Testis (tissue), 3 donors: ENCODE results near the gene LSP1. TPM values are rescaled to one million over a fixed set of nuclear protein-coding genes. Genes with fewer than 3 reads are reported as not detected.

ENCODE experiments used
- DNase-seq: peaks from one replicate; pipeline ENCODE4 v3.0.0-alpha.2; 2019
- H3K27ac ChIP-seq, 2 donors: fragments of 200-600 bp; sonication (generic); one replicate each; pipeline ENCODE4 v1.5.1; 2019
- H3K27me3 ChIP-seq: fragments of 200-600 bp; sonication (generic); one replicate; pipeline ENCODE4 v1.5.1; 2019
- H3K36me3 ChIP-seq: fragments of 200-600 bp; sonication (generic); one replicate; pipeline ENCODE4 v1.5.1; 2017; ENCODE audit warnings: low read depth; ENCODE audit errors: missing control alignments
- H3K4me1 ChIP-seq: fragments of 200-600 bp; sonication (generic); one replicate; pipeline ENCODE4 v1.5.1; 2019
- H3K4me3 ChIP-seq, 2 donors: fragments of 200-600 bp; sonication (generic); one replicate each; pipeline ENCODE4 v1.5.1; 2017 to 2019
- H3K9me3 ChIP-seq: fragments of 200-600 bp; sonication (generic); one replicate; pipeline ENCODE4 v1.5.1; 2017
- POLR2A ChIP-seq: fragments of 450-650 bp; IDR thresholded peaks from one replicate; pipeline ENCODE4 v1.6.1; 2017; ENCODE audit warnings: antibody characterized with exemption, mild to moderate bottlenecking, moderate library complexity
- WGBS, 2 donors: methylation state at CpG; one replicate each; pipeline ENCODE4 v1.1.5; 2018; 5-methylcytosine and 5-hydroxymethylcytosine counted together
- intact Hi-C: fragments of 100-400 bp; cut with DNase I; formaldehyde crosslinking; loops from one replicate; pipeline ENCODE4 v1.15.1; 2023; ENCODE audit warnings: low total_unique reads
- polyA plus RNA-seq: library from polyadenylated mRNA; stranded (reverse); fragments of 350-450 nt; fragmentation: Illumina TruSeq; extraction: RNeasy Lipid Tissue Mini Kit (QIAGEN cat#74804); gene quantifications from one replicate; pipeline ENCODE4 v1.2.3, GENCODE V29; 2014; ENCODE audit warnings: low read depth, low replicate concordance; ENCODE audit not compliant: insufficient read depth
- total RNA-seq, 2 donors: library from RNA; depleted of rRNA; stranded (reverse); fragments of >200 nt; gene quantifications; one replicate each; pipeline ENCODE4 v1.2.3, GENCODE V29; 2016
- TF ChIP-seq, protein P1 (sequence below), 3 experiments: fragments of 450-650 bp in 2 of 3; fragments of 200-600 bp in 1 of 3; sonication (generic) in 1 of 3; IDR thresholded peaks; one replicate each; pipeline ENCODE4 v1.5.1; 2016 to 2019; ENCODE audit warnings: antibody characterized with exemption in 3 of 3, mild to moderate bottlenecking in 2 of 3, moderate library complexity in 1 of 3

The LSP1 gene
- total and polyA plus RNA-seq, 3 donors from 2014 or later = 13.0 to 50.1 (median 19.9) TPM

DNA sequence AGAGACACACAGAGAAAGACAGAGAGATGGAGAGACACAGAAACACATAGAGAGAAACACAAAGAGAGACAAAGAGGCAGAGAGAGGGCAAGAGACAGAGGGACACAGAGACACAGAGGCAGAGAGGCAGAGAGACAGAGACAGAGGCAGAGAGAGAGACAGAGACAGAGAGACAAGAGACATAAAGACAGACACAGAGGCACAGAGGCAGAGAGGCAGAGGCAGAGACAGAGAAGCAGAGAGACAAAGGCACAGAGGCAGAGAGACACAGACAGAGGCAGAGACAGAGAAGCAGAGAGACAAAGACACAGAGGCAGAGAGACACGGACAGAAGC lies 7.8 kb upstream of the LSP1 start:
- no peak for DNase-seq
- no peaks in the 10 kb centered on the region for H3K27me3 ChIP-seq
- no peak overlapping the region for H3K4me3 ChIP-seq
- no peaks in the 10 kb centered on the region for H3K9me3 ChIP-seq
- peaks cover 49% of the 10 kb centered on the region for H3K4me1 ChIP-seq
- no peak for TF ChIP-seq POLR2A
- WGBS, 2 donors = 60 to 74% methylated on average over 1 of the region's 1 CpG
- no peaks in the 10 kb centered on the region for H3K36me3 ChIP-seq
- intact Hi-C loops = loop anchor here (5.0 kb wide), 1 partner anchor 42 kb away; no protein-coding TSS in a partner anchor
- H3K27ac ChIP-seq = peak overlapping the region; percentile 9 to 74

DNA sequence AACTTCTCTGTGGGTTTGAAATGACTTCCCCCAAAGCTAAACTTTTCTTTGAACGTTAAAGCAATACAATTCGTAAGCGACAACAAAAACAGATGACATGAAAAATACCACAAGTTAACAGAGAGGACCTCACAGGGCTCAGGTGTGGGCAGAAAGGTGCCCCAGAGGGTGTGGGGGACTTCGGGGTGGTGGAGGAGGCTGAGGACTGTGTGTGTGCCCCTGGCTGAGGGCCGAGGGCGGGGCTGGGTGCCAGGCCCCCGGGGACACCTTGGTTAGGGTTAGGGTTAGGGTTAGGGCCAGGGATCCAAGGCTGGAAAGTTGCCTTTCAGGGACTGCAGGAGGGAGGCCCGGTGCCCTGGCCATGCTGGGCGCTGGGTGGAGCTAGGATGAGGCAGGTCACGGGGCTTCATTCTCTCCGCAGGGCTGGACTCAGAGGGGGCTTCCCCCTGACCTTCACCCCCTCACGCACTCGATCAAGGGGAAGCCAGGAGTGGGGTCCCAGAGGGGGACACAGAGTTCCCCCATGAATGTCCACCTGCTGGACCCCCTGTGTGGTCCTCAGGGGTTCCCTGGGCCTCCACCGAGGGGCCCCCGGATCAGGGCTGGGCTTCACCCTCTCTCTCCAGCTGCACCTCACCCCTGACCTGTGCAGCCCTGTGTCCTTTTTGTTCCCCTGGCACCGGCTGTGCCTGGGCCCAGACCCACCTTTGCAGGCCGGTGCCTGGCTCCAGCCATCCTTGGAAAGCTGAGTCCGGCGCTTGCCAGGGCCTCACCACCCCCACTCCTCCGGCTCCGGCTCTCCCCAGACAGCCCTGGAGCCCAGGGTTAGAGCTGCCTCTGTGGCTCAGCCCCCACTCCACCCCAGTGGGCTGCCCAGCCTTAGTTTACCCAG lies 7.1 kb upstream of the LSP1 start:
- peaks cover 49% of the 10 kb centered on the region for H3K4me1 ChIP-seq
- TF ChIP-seq, protein P1, sequence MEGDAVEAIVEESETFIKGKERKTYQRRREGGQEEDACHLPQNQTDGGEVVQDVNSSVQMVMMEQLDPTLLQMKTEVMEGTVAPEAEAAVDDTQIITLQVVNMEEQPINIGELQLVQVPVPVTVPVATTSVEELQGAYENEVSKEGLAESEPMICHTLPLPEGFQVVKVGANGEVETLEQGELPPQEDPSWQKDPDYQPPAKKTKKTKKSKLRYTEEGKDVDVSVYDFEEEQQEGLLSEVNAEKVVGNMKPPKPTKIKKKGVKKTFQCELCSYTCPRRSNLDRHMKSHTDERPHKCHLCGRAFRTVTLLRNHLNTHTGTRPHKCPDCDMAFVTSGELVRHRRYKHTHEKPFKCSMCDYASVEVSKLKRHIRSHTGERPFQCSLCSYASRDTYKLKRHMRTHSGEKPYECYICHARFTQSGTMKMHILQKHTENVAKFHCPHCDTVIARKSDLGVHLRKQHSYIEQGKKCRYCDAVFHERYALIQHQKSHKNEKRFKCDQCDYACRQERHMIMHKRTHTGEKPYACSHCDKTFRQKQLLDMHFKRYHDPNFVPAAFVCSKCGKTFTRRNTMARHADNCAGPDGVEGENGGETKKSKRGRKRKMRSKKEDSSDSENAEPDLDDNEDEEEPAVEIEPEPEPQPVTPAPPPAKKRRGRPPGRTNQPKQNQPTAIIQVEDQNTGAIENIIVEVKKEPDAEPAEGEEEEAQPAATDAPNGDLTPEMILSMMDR (IDR thresholded peaks at IDR 0.05) = no peak
- TF ChIP-seq POLR2A = no peak
- 76 to 80% methylated on average over 20 to 21 of the region's 21 CpGs for WGBS, 2 donors
- H3K36me3 ChIP-seq = no peaks in the 10 kb centered on the region
- peak overlapping the region; percentile 9 to 74 for H3K27ac ChIP-seq
- intact Hi-C loops = loop anchor here (5.0 kb wide), 1 partner anchor 41 kb away; no protein-coding TSS in a partner anchor
- no peaks in the 10 kb centered on the region for H3K9me3 ChIP-seq
- DNase-seq = no peak
- H3K4me3 ChIP-seq = no peak overlapping the region
- H3K27me3 ChIP-seq = no peaks in the 10 kb centered on the region

DNA sequence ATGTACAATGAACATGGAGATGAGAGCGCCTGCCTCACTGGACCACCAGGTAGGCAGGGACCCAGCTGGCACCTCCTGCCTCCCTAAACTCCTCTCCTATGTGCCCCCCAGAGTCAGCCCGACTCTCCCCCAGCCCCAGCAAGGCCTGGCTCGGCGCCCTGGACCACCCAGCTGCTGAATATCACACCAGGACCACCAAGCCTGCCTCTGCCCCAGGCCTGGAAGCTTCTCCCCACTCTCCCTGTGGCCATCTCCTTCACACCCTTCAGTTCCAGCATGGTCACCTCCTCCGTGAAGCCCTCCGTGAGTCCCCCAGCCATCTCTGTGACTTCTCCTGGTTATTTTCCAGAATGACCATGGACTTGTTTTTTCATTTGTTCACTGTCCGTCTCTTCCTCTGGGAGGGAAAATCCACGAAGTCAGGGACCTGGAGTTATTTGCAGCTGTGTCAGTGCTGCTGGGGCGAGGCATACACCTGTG lies 6.4 kb upstream of the LSP1 start:
- intact Hi-C loops = loop anchor here (5.0 kb wide), 1 partner anchor 41 kb away; no protein-coding TSS in a partner anchor
- peak overlapping the region in 1 of 2 donors; percentile 23 for H3K27ac ChIP-seq
- H3K36me3 ChIP-seq = no peaks in the 10 kb centered on the region

DNA sequence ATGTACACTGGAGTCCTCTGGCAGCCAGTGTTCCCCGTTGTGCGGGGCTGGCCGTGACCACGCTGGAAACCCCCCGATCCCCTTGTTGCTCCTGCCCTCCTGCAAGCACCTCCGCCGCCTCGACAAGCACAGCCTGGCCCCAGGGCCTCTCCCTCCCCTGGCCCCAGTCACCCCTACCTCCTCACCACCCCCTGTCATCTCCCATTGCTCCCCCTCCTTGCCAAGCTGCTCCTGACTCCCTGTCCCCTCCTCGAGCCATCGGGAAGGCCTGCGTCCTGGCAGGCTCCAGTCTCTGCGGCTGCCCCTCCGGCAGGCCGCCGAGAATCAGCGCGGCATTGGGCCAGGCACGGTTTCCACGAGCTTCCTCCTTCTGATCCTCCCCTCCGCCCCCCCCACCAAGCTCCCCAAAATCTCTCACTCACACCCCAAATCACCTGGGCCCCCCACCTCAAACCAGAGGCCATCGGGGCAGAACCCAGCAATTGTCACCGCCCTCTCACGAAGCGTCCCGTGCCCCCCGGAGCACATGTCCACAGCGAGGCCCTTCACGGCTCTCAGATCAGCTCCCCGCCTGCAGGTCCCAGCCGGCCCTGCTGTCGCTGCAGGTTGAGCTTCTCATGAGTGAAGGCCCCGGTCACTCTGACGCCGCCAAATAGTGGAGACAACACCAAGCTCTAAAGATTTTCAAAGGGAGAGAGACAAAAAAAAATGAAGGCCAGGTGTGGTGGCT lies 5.7 kb upstream of the LSP1 start:
- no peak for DNase-seq
- intact Hi-C loops = loop anchor here (5.0 kb wide), 1 partner anchor 40 kb away; no protein-coding TSS in a partner anchor
- peak overlapping the region in 1 of 2 donors; percentile 25 for H3K27ac ChIP-seq
- no peaks in the 10 kb centered on the region for H3K9me3 ChIP-seq
- H3K4me3 ChIP-seq = no peak overlapping the region
- WGBS, 2 donors = 90 to 91% methylated on average over 26 to 34 of the region's 34 CpGs
- no peaks in the 10 kb centered on the region for H3K36me3 ChIP-seq
- no peak for TF ChIP-seq POLR2A
- TF ChIP-seq, protein P1 (IDR thresholded peaks at IDR 0.05) = no peak
- H3K27me3 ChIP-seq = no peaks in the 10 kb centered on the region
- peaks cover 49% of the 10 kb centered on the region for H3K4me1 ChIP-seq

More for the DNA sequence above, 6.4 kb upstream of the LSP1 start:
- TF ChIP-seq, protein P1 (IDR thresholded peaks at IDR 0.05) = no peak
- TF ChIP-seq POLR2A = no peak
- no peaks in the 10 kb centered on the region for H3K27me3 ChIP-seq
- no peak overlapping the region for H3K4me3 ChIP-seq
- no peak for DNase-seq
- 81 to 83% methylated on average over 5 to 9 of the region's 9 CpGs for WGBS, 2 donors
- peaks cover 49% of the 10 kb centered on the region for H3K4me1 ChIP-seq
- no peaks in the 10 kb centered on the region for H3K9me3 ChIP-seq
